Anterior cingulate cortex (tissue), 58 donors: ENCODE measurements around the gene LRP5.

Experiments
- DNase-seq, 58 donors: peaks; one replicate each; lab custom pipeline; 2025; lab: John Stamatoyannopoulos, UW

LRP5 gene

DNA sequence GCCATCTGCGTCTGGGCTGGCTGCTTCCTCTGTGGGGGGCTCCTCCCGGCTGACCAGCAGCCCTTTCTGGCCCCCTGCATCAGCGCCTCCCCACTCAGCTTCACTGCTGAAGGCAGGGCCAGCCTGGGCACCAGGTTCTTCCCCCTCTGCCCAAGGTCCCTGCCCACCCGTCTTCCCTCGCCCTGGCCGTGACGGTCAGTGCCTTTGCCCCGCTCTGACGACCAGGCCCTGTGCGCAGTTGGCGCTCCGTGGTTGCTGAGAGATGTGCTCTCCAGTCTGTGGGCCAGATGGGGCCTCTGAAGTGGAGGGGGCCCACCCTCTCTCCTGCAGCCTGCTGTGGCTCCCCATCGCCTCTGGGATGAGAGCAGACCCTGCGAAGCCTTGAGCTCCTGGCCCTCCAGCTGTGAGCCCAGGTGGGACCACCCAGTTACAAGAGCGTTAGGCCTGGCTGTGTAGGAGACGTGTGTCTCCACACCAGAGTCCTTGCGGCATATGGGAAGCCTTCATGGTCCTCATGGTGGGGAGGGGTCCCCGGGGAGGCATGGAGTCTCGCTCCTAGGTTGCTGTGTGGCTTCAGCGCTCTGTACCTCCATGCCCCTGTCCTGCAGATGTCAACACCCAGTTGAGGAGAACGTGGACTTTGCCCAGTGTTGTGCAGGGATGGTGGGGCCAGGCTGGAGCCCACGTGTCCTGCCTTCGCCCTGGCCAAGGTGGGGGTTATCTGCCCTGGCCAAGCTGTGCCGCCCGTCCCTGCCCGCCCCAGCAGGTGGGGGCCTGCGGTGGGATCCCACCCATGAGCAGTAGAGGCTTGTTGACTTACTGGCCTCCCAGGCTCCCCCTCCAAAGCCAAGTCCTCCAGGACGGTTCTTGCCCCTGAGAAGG is 14.2 kb downstream of the LRP5 start:
- DNase-seq: no peak

DNA sequence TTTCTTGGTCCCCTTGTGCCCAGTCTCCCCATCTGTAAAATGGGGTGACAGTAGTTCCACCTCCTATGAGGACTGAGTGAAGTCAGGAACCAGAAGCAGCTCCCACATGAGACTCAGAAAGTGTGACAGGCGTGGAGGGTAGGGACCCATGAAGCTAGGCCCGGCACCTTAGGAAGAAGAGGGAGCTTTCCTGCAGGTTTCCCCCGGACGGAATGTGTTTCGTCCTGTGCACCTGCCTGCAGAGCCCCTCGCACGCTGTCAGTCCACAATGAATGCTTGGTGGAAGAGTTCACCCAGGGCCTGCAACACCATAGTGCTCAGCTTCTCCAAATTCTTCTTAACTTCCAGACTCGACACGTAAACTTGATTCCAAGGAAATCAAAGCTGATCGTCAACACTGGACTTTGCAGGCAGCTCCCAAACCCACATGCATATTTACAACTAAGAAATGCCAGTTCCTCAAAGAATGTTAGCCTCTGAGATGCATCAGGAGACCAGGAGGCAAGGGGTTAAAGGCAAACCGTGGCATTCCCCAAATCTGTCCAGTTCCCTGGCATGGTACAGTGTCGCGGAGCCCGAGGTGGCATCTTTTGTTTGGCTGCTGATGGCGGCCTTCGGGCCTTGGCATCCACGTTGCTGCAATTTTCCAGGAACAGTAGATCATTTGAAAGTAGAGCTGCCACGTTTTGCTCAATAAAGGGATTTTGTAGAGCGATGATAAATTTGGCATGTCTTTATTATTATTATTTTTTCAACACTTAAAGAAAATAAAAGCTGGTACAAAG is 15.4 kb downstream of the LRP5 start:
- DNase-seq: peak in 4 of 58 donors; percentile 19 to 42 (median 24)

DNA sequence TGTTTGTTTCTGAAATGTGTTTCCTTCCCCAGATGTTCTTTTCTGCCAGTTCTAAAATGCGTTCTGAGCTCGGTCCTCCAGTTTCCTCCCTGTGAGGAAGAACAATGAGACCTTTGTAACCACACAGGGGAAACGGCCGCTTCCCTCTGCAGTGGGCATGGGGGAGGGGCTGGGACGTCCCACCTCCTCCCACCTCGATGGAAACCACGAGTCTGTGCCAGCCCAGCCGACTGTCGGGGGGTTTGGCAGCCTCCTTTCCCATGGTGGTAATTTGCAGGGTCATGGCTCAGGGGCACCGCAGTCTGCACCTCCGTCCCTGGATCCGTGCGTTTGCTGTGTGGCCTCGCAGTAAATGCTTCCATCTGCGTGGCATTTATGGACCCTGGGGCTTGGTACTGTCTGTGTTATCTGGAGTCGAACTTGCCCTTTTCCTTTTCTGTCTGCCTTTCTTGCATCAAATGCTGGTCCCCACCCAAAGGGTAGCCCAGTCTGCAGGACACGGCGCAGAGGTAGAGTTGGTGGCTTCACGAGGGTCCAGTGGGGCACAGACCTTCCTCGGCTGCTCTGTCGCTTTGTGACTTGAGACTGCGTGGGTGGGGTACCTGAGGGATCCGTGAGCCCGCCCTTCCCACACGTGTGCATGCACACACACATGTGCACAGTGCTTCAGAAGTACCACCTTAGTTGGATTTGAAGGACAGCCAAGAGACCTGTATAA is 16.1 kb downstream of the LRP5 start:
- peak in 46 of 58 donors; percentile 8 to 81 (median 51) for DNase-seq

DNA sequence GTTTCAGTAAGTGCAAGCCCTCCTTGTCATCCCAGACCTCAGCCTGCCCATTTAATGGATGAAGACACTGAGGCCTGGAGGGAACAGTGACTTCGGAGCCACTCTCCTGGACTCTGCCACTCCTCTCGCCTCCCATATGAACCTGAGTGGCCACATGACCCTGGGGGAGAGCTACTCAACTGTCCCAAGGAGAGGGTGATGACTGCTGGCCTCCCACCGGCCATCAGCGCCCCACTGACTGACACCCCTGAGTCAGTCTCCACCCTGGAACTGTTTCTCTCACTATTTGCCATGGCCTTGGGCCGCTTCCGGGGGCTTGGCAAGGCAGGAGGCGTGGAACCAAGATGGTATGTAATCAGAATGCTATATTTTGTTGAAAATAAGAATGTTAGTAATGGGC is 17.1 kb downstream of the LRP5 start:
- DNase-seq: no peak

DNA sequence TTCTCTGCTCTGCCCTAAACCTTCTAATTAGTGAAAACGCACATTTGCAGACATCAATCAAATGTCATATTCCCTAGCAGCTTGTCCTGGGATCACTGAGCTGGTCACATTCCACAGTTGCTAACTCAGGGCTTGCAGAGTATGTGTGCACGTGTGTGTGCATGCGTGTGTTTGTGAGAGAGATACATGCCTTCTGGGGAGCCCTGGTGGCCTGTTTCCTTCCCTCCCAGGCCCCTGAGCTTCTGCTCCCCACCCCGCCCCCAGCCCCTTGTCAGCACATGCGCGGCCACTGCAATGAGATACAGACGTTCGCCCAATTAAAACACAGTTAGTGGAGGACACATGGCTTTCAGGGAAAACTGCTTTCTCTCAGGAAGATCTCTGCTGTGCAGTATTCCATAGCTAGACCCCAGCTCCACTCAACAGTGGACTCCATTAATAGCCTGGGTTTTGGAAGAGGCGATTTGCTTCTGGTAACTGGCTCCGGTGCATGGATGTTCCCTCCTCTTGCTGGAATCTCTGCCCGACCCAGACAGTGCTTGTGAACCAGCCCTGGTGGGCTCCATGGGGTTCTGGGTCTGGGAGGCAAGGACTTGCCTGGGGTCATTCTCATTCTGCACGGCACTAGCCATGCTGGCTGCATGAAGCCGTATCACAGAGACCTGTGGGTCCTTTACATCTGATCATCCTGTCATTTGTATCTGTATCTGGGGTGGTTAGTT is 17.7 kb downstream of the LRP5 start:
- DNase-seq: no peak

DNA sequence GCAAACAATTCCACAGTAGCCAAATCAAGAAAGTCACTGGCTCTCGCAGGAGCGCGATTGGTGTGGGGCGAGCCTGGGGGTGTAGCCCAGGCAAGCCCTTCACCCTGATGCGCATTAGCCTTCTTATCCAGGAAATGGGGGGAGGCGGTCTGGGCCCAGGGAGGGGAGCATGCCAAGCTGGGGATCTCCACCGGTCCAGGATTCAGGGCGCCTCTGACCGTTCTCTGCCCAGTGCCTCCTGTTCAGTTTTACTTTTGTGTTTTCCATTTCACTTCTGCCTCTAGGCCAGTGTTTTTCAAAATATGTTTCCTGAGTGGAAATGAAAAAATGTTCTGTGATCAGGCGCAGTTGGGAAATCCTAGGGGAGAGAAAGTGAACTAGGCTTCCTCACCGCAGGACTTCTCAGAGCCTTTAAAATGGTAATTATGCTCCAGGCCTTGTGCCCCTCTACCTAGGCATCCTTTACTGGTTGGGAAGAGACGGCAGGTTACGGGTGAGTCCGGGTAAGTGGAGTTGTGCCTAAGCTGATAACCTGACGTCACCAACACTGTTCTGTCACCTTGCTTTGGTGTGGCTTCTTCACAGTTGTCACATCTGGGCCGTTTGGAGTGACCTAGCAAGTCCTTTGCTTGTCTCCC is 18.4 kb downstream of the LRP5 start:
- DNase-seq: no peak

DNA sequence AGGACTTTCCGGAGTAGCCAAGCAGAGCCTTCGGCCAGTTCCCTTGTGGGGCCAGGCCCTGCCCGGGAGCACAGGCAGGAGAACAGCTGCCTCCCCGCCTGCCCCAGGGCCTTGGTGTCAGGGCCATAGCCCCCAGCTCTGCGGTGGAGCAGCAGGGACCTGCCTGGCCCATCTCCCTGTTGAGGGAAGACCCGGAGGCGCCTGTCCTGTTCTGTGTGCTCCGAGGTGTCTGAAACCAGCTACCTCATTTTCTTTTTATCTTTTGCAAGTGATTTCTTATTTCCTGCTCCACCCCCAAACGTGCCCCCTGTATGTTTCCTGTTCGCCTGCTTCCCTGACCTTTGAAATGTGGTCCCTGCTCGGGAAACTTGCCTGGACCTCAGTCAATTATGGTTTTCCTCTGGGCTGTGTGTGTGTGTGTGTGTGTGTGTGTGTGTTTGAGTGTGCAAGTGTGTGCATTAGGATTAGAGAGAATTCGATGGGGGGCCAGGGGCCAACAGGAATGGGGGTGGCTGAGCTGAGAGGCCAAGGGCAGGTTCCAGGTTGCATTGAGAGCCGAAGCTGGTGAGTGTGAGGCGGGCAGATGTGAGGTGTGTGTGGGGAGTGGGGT is 19.1 kb downstream of the LRP5 start:
- no peak for DNase-seq

DNA sequence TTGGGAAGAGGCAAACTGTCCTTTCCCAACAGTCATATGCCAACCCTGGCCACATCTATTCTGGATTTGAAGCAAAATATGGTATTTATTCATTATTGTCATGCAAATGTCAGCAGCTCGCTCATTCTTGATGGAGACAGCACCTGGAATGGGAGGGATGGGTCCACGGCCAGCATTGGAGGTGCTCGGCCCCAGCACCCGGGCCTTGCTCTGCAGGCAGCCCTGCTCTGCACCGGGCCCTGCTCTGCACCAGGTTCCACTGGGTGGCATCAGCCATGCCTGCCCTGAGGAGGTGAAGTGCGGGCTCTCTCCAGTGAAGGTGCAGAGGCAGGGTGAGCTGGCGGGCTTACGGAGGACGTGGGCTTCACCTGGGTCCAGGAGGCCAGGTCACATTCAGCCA is 19.8 kb downstream of the LRP5 start:
- DNase-seq: no peak

DNA sequence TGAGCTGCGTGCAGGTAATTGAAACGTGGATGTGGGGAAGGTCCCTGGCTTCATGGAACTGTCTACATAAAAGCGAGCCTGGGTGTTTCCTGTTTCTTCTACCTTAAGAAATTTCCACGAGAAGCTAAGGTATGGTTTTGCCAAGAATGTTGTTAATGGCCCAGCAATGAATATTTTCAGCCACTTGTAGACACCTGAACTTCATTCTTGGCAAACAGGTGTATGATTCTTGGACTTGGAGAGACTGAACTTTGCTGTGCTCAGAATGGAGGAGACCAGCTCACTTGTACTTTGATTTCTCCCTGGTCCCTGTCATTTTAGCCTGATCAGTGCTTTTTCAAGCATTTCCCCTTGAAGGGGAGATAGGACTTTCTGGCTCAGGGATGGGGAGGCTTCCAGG is 20.8 kb downstream of the LRP5 start:
- DNase-seq: no peak

DNA sequence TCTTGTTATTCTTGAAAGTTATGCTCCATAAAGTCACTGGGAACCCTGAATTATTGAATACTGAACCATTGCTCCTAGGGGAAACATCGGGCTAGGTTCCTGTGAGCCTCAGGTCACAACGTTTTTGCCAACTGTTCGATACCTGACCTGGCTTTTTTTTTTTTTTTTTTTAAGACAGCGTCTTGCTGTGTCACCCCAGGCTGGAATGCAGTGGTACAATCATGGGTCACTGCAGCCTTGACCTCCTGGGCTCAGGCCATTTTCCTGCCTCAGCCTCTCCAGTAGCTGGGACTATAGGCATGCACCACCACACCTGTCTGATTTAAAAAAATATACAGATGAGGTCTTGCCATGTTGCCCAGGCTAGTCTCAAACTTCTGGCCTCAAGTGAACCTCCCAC is 22.5 kb downstream of the LRP5 start:
- no peak for DNase-seq

DNA sequence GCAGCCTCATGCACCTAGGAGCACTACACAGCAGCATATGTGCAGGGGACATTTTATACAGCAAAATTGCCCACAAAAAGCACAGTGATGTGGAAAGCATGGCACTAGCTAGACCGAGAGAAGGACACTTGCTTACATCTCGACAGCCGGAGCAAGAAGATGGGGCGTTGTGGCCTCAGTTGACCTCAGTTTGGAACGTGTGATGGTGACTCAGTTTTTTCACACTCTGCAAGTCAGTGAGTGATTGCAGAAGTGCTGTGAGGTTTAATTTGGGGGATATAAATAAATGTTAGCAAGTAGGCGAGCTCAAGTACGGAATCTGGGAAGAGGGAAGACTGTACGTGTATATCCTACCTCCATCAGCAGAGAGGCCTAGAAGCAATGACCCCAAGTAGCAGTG is 23.3 kb downstream of the LRP5 start:
- DNase-seq: peak in 13 of 58 donors; percentile 5 to 59 (median 32)

DNA sequence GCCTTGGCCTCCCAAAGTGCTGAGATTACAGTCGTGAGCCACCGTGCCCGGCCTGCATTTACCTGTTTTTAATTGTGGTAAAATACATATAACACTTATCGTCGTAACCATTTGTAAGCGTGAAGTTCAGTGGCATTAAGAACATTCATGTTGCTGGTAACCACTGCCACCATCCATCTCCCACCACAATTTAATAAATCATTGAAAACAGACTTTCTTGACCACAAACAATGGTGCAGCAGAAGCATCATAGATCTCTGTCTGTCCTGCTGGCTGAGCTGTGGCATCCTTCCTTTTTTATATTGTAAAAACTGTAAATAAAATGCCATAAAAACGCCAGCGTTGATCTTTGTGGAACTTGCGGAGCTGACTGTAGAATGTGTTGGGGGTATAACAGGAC is 24.3 kb downstream of the LRP5 start:
- DNase-seq: no peak

DNA sequence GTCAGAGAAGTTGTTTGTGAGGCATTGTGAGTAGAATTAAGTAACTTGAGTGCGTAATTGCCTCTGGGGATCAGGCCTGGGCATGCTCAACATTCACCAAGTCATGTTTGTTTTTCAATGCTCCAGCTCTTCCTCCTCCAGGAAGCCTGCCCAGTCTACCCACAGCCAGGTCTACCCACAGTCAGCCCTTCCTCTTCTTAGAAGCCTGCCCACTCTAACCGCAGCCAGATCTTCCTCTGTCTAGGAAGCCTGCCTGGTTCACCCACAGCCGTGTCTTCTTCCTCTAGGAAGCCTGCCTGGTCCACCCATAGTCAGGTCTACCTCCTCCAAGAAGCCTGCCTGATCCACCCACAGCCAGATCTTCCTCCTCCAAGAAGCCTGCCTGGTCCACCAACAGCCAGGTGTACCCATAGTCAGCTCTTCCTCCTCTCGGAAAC is 25.0 kb downstream of the LRP5 start:
- no peak for DNase-seq

DNA sequence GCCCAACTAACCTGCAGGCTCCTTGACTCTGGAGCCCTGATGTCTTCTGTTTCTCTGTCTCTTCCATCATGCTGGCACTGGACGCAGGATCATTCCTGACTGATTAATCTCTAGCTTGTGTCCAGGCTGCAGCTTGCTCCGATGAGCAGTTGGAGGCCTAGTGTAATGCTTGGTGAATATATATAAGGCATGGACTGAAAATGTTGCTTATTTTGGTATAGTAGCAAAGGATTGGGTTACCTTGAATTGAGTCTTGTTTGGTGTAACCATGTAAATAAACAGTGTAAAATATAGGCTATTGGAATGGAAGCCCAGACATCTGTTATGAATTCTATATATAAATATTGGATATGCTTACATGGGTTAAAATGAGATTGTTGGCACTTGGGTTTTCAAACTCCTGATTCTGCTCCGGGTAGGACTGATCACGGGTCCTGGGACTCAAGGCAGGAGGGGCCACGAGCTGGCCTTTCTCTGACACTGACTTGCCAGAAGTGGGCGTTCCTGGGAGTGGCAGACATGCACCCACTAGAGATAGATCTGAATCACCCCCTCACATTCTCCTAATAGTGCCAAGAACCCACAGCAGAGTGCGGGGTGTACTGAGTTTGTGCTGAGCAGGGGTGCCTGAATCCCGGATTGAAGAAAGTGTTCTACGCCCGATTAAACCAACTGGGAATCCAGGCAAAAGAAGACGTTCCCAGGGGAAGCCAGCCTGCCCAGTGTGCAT is 25.8 kb downstream of the LRP5 start:
- peak in 3 of 58 donors; percentile 10 to 29 (median 11) for DNase-seq

DNA sequence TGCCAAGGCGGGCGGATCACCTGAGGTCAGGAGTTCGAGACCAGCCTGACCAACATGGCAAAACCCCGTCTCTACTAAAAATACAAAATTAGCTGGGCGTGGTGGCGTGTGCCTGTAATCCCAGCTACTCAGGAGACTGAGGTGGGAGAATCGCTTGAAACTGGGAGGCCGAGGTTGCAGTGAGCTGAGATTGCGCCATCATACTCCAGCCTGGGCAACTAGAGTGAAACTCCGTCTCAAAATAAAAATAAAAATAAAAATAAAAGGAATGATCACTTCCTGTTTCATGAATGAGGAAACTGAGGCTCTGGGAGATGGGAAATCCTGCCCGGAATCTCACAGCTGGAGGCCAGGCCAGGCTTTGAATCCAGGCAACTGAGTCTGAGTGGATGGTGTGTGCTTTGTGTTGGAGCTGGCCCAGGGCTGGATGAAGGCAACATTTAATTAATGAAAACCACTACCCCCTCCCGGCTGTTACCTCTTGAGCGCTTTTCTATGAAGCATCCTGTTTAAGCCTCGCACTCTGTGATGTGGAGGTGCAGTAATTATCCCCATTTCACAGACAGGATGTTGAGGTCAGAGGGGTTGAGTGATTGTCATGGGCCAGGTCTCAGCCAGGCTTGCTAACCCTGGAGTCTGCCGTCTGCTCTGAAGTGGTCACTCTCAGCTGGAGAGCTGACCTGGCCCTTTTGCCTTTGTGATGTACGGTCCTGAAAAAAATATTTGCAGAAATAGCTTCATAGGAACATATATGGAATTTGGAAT is 27.8 kb downstream of the LRP5 start:
- no peak for DNase-seq

DNA sequence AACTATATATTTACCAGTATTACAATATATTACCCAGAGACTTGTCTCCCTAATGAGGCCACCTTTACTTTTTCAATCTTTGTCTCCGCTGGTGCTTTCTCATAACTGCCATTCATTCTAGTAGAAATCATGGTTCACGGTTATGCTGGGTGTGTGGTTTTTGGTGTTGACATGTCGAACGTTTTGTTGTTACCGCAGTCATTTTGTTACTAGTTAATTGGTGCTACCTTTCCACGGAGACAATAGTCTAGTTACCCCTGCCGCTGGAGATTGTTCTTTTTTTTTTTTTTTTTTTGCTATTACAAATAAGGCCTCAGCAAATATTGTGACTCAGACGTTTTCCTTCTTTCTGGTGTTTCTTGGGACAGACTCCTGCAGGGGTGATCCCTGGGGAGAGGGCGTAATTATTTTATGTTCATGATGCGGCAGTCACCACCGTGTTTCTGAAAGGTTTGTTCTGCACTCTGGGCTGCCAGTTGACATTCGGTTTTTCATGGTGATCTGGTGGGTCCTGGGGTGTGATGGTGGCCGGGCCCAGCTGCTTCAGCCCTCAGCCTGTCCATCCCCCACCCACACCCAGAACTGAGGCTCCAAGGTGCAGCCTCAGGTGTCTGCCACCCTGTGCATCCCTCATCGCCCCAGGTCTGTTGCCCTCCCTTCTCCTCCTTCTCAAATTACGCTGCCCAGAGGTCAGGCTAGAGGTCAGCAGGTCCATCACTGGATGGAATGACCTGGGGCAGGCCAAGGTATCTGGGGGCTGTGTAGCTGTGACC is 28.6 kb downstream of the LRP5 start:
- DNase-seq: no peak
